ENCODE measurements around the gene TLR6. TPM values are rescaled to one million over a fixed set of nuclear protein-coding genes. Genes with fewer than 3 reads are reported as not detected.

The TLR6 gene
- polyA plus RNA-seq, 1 experiment = 3.7 TPM

- Histone ChIP-seq H3K4me3 (ENCODE audit: low read depth, low read length) (no peak overlapping the region), H3K9me3 (ENCODE audit: control insufficient read depth, insufficient read depth, low read length) (no peaks in the 10 kb centered on the region; the same call in 1 of the 2 replicates), H3K27me3 (ENCODE audit: control insufficient read depth, insufficient read depth, low read length) (no peaks in the 10 kb centered on the region), H3K27ac (ENCODE audit: low read depth, low read length) (no peak overlapping the region)
- DNase-seq (ENCODE audit: low read depth, low spot score) = no peak
- ChIA-PET CTCF (interaction anchor here (0.6 kb wide), 1 partner anchor 13 kb away, joined by 3 read pairs; no protein-coding TSS in a partner anchor), POLR2A (interaction anchor here (0.9 kb wide), 1 partner anchor 13 kb away, joined by 3 read pairs; no protein-coding TSS in a partner anchor)
- TF ChIP-seq, protein P1, sequence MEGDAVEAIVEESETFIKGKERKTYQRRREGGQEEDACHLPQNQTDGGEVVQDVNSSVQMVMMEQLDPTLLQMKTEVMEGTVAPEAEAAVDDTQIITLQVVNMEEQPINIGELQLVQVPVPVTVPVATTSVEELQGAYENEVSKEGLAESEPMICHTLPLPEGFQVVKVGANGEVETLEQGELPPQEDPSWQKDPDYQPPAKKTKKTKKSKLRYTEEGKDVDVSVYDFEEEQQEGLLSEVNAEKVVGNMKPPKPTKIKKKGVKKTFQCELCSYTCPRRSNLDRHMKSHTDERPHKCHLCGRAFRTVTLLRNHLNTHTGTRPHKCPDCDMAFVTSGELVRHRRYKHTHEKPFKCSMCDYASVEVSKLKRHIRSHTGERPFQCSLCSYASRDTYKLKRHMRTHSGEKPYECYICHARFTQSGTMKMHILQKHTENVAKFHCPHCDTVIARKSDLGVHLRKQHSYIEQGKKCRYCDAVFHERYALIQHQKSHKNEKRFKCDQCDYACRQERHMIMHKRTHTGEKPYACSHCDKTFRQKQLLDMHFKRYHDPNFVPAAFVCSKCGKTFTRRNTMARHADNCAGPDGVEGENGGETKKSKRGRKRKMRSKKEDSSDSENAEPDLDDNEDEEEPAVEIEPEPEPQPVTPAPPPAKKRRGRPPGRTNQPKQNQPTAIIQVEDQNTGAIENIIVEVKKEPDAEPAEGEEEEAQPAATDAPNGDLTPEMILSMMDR (IDR thresholded peaks at IDR 0.05; ENCODE audit: low read depth, low read length) = no peak
Observed at GRCh38 chr4:38873290-38873944, 16.8 kb upstream of the TLR6 start.

DNA sequence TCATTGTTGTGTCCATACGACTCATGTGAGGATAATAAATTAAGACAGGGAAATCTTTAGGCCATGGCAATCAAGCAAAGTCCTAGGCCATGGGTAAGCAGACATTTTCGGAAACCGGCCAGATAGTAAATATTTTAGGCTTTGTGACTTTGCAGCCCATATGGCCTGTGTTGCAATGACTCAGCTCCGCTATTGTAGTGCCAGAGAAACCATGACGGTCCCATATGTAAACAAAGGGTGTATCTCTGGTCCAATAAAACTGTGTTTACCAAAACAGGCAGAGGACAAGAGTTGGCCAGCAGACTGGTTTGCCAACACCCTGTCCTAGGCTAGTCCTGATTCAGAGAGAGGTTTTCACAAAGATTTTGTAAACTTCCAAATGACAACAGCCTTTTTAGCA is 16.0 kb upstream of the TLR6 start:
- DNase-seq (ENCODE audit: low read depth, low spot score) = no peak
- Histone ChIP-seq H3K27ac (ENCODE audit: low read depth, low read length) (peak overlapping the region; percentile 11), H3K4me3 (ENCODE audit: low read depth, low read length) (no peak overlapping the region), H3K27me3 (ENCODE audit: control insufficient read depth, insufficient read depth, low read length) (no peaks in the 10 kb centered on the region), H3K9me3 (ENCODE audit: control insufficient read depth, insufficient read depth, low read length) (peaks cover 6% of the 10 kb centered on the region; the same call in 1 of the 2 replicates)
- TF ChIP-seq, protein P1 (IDR thresholded peaks at IDR 0.05; ENCODE audit: low read depth, low read length) = no peak
- ChIA-PET POLR2A (no interaction called here), CTCF (interaction anchor here (0.6 kb wide), 1 partner anchor 12 kb away, joined by 3 read pairs; no protein-coding TSS in a partner anchor)

DNA sequence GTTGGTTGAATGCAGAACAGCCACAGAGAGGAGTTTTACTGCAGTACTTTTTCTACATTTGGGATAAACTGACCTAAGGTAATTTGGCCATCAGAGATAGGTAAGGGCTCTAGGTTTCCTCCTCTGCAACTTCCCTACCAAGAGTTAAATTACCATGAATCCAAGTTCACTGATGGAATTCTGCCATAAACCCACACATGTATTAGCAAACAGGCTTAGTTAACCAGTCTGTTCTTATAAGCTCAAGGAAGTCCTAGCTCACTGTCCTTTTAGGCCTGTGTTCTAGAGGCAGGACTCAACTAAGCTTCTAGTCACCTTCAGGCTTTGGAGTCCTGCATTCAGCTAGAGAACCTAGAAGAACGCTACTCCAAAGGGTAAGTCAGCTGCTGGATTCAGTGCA is 15.0 kb upstream of the TLR6 start:
- H3K27me3 ChIP-seq (ENCODE audit: control insufficient read depth, insufficient read depth, low read length) = no peaks in the 10 kb centered on the region
- H3K9me3 ChIP-seq (ENCODE audit: control insufficient read depth, insufficient read depth, low read length) = peaks cover 6% of the 10 kb centered on the region; the same call in 1 of the 2 replicates
- no peak for DNase-seq (ENCODE audit: low read depth, low spot score)
- ChIA-PET POLR2A (interaction anchor here (0.7 kb wide), 1 partner anchor 905 kb away, joined by 10 read pairs; no protein-coding TSS in a partner anchor), CTCF (interaction anchor here (0.7 to 1.9 kb wide), 3 partner anchors 32 to 692 kb away, joined by 6 to 10 read pairs (median 8); no protein-coding TSS in a partner anchor)
- TF ChIP-seq, protein P1 (IDR thresholded peaks at IDR 0.05; ENCODE audit: low read depth, low read length) = no peak
- H3K4me3 ChIP-seq (ENCODE audit: low read depth, low read length) = no peak overlapping the region
- no peak overlapping the region for H3K27ac ChIP-seq (ENCODE audit: low read depth, low read length)

GRCh38 chr4:38870098-38870808 is 13.6 kb upstream of the TLR6 start:
- DNase-seq (ENCODE audit: low read depth, low spot score) = no peak
- no peak overlapping the region for H3K27ac ChIP-seq (ENCODE audit: low read depth, low read length)

More at GRCh38 chr4:38870098-38870808, 13.6 kb upstream of the TLR6 start:
- CTCF ChIA-PET = interaction anchor here (0.9 to 1.9 kb wide), 4 partner anchors 9 to 691 kb away, joined by 3 to 8 read pairs (median 4); no protein-coding TSS in a partner anchor
- peak overlapping the region; percentile 29 for H3K4me3 ChIP-seq (ENCODE audit: low read depth, low read length)
- POLR2A ChIA-PET = no interaction called here
- TF ChIP-seq, protein P1 (IDR thresholded peaks at IDR 0.05; ENCODE audit: low read depth, low read length) = no peak
- H3K9me3 ChIP-seq (ENCODE audit: control insufficient read depth, insufficient read depth, low read length) = peaks cover 6% of the 10 kb centered on the region; the same call in 1 of the 2 replicates
- no peaks in the 10 kb centered on the region for H3K27me3 ChIP-seq (ENCODE audit: control insufficient read depth, insufficient read depth, low read length)
